Fibroblast of skin of abdomen (primary cell): ENCODE data around the gene GSE1.

Experiments
- DNase-seq: peaks from one replicate; pipeline ENCODE4 v3.0.0-alpha.2; 2013

GSE1 gene

GRCh38 chr16:85709766-85710585 is 96.9 kb downstream of the GSE1 start:
- no peak for DNase-seq

- DNase-seq: no peak
Observed at GRCh38 chr16:85710732-85711131, 97.6 kb downstream of the GSE1 start.

GRCh38 chr16:85711982-85712587 is 99.0 kb downstream of the GSE1 start:
- DNase-seq: no peak

- no peak for DNase-seq
Observed at GRCh38 chr16:85712801-85713200, 99.7 kb downstream of the GSE1 start.

- peak; percentile 48 for DNase-seq
Observed at GRCh38 chr16:85715169-85716021, 102.3 kb downstream of the GSE1 start.

GRCh38 chr16:85716022-85716679 is 103.0 kb downstream of the GSE1 start:
- DNase-seq: no peak

- peak; percentile 7 for DNase-seq
Observed at GRCh38 chr16:85716680-85717038, 103.5 kb downstream of the GSE1 start.

GRCh38 chr16:85717393-85718152 is 104.5 kb downstream of the GSE1 start:
- DNase-seq: peak; percentile 48

- DNase-seq: no peak
Observed at GRCh38 chr16:85718153-85718477, 105.0 kb downstream of the GSE1 start.

- no peak for DNase-seq
Observed at GRCh38 chr16:85718682-85719081, 105.6 kb downstream of the GSE1 start.

- no peak for DNase-seq
Observed at GRCh38 chr16:85719605-85720301, 106.6 kb downstream of the GSE1 start.

- no peak for DNase-seq
Observed at GRCh38 chr16:85720302-85720637, 107.1 kb downstream of the GSE1 start.

- DNase-seq: no peak
Observed at GRCh38 chr16:85722128-85722893, 109.2 kb downstream of the GSE1 start.

GRCh38 chr16:85724126-85724879 is 111.2 kb downstream of the GSE1 start:
- no peak for DNase-seq

- DNase-seq: no peak
Observed at GRCh38 chr16:85724936-85725335, 111.8 kb downstream of the GSE1 start.
